Measurements from ENCODE around the gene CDH23. TPM values are rescaled to one million over a fixed set of nuclear protein-coding genes. Genes with fewer than 3 reads are reported as not detected.

CDH23 gene
- total and polyA plus RNA-seq, 9 of the 15 experiments (the other 6 are each of a cell fraction or from before 2014, with no cell fraction given) = 0.18 to 1.2 (median 0.47) TPM

GRCh38 chr10:71659737-71660136 lies 263.0 kb downstream of the CDH23 start:
- DNase-seq (ENCODE audit: extremely low read depth in 1 of 4, low spot score in 3 of 4) (peak in 1 of 4 experiments; percentile 36), FAIRE-seq (no peak), ATAC-seq (peak; percentile 32; the same call in 2 of the 3 replicates)
- Histone ChIP-seq H3K4me3 (no peak overlapping the region), H3K9me3 (replicated peaks; ENCODE audit: control insufficient read depth, insufficient read depth, low read depth, low read length) (no peaks in the 10 kb centered on the region), H3K9me1 (ENCODE audit: control insufficient read depth, insufficient read depth, low read length) (no peaks in the 10 kb centered on the region), H3K79me2 (ENCODE audit: control insufficient read depth, insufficient read depth, low read length) (no peaks in the 10 kb centered on the region), H4K20me1 (replicated peaks; ENCODE audit: control insufficient read depth, insufficient read depth, low read length) (no peaks in the 10 kb centered on the region), H3K36me3 (ENCODE audit: control insufficient read depth, insufficient read depth, low read length) (no peaks in the 10 kb centered on the region), H3K27ac (ENCODE audit: extremely low read depth, low read depth, low read length) (peak overlapping the region; percentile 26; the same call in 2 of the 3 replicates), H3K4me1 (replicated peaks in 1 of 2; ENCODE audit: control insufficient read depth in 2 of 2, insufficient read depth in 2 of 2, low read length in 2 of 2) (peaks cover 28 to 42% of the 10 kb centered on the region in 2 experiments), H2AFZ (ENCODE audit: low read depth, low read length) (peak overlapping the region; percentile 85), H3K27me3 (ENCODE audit: control insufficient read depth in 2 of 2, insufficient read depth in 2 of 2, low read length in 2 of 2) (no peaks in the 10 kb centered on the region), H3K4me2 (ENCODE audit: insufficient read depth, low read length) (no peak overlapping the region), H3K9ac (ENCODE audit: insufficient read depth in 1 of 2, low read depth in 2 of 2, low read length in 2 of 2) (peak overlapping the region in 1 of 2 experiments; percentile 35; a peak in 1 of 4 replicates)
- ChIA-PET POLR2A (interaction anchor here (0.6 to 1.4 kb wide), 4 partner anchors 14 to 334 kb away, joined by 3 read pairs; partner anchors contain the start of gene VSIR), CTCF (ENCODE audit: low intra/inter-chr PET ratio) (no interaction called here)
- in situ Hi-C loops (cut with MboI) = no loop called here
- no TSS peak for BruUV-seq (replicated peaks)
- WGBS (ENCODE audit: insufficient coverage, low coverage, missing lambda C conversion rate) = 54% methylated on average over 8 of the region's 10 CpGs
- intact Hi-C loops (cut with micrococcal nuclease) = no loop called here
- TF ChIP-seq FOXJ2 (tag; IDR thresholded peaks at IDR 0.05) = no peak
- no peak for TF ChIP-seq NR3C1 (CRISPR knock-in tag; IDR thresholded peaks at IDR 0.05)
- no peak for TF ChIP-seq CHD2 (IDR thresholded peaks at IDR 0.05; ENCODE audit: low read depth, low read length)
- no peak for TF ChIP-seq NFYB (IDR thresholded peaks at IDR 0.05; ENCODE audit: extremely low read depth, insufficient read length)
- 0 out of 2 replicates have a peak, but pooled peaks have one; percentile 7 for TF ChIP-seq ARID1B (IDR thresholded peaks at IDR 0.05)
- TF ChIP-seq, protein P1, sequence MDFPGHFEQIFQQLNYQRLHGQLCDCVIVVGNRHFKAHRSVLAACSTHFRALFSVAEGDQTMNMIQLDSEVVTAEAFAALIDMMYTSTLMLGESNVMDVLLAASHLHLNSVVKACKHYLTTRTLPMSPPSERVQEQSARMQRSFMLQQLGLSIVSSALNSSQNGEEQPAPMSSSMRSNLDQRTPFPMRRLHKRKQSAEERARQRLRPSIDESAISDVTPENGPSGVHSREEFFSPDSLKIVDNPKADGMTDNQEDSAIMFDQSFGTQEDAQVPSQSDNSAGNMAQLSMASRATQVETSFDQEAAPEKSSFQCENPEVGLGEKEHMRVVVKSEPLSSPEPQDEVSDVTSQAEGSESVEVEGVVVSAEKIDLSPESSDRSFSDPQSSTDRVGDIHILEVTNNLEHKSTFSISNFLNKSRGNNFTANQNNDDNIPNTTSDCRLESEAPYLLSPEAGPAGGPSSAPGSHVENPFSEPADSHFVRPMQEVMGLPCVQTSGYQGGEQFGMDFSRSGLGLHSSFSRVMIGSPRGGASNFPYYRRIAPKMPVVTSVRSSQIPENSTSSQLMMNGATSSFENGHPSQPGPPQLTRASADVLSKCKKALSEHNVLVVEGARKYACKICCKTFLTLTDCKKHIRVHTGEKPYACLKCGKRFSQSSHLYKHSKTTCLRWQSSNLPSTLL (IDR thresholded peaks at IDR 0.05) = 0 out of 2 replicates have a peak, but pooled peaks have one; percentile 55
- TF ChIP-seq ZNF316 (IDR thresholded peaks at IDR 0.05) = peak; percentile 99
- TF ChIP-seq TEAD1 (CRISPR knock-in tag; IDR thresholded peaks at IDR 0.05) = no peak
- TF ChIP-seq JUNB (CRISPR knock-in tag; conservative IDR thresholded peaks at IDR 0.05) = no peak
- 0 out of 2 replicates have a peak, but pooled peaks have one; percentile 19 for TF ChIP-seq LARP7 (IDR thresholded peaks at IDR 0.05)
- TF ChIP-seq, protein P2, sequence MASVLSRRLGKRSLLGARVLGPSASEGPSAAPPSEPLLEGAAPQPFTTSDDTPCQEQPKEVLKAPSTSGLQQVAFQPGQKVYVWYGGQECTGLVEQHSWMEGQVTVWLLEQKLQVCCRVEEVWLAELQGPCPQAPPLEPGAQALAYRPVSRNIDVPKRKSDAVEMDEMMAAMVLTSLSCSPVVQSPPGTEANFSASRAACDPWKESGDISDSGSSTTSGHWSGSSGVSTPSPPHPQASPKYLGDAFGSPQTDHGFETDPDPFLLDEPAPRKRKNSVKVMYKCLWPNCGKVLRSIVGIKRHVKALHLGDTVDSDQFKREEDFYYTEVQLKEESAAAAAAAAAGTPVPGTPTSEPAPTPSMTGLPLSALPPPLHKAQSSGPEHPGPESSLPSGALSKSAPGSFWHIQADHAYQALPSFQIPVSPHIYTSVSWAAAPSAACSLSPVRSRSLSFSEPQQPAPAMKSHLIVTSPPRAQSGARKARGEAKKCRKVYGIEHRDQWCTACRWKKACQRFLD (CRISPR knock-in tag; IDR thresholded peaks at IDR 0.05) = no peak
- no peak for TF ChIP-seq RB1 (IDR thresholded peaks at IDR 0.05; ENCODE audit: low read depth)
- peak; percentile 39; the same call in 1 of the 2 replicates for TF ChIP-seq SMARCE1 (IDR thresholded peaks at IDR 0.05)
- TF ChIP-seq, protein P3, sequence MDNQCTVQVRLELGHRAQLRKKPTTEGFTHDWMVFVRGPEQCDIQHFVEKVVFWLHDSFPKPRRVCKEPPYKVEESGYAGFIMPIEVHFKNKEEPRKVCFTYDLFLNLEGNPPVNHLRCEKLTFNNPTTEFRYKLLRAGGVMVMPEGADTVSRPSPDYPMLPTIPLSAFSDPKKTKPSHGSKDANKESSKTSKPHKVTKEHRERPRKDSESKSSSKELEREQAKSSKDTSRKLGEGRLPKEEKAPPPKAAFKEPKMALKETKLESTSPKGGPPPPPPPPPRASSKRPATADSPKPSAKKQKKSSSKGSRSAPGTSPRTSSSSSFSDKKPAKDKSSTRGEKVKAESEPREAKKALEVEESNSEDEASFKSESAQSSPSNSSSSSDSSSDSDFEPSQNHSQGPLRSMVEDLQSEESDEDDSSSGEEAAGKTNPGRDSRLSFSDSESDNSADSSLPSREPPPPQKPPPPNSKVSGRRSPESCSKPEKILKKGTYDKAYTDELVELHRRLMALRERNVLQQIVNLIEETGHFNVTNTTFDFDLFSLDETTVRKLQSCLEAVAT (IDR thresholded peaks at IDR 0.05) = 0 out of 4 replicates have a peak, but pooled peaks of 1 of the 2 experiments have one; percentile 19
- no peak for TF ChIP-seq ZNF75A (CRISPR knock-in tag; IDR thresholded peaks at IDR 0.05)
- peak; percentile 78 for TF ChIP-seq MAFK (IDR thresholded peaks at IDR 0.05; ENCODE audit: low read length)
- no peak for TF ChIP-seq ZNF217 (CRISPR knock-in tag; IDR thresholded peaks at IDR 0.05)
- TF ChIP-seq MAFF (IDR thresholded peaks at IDR 0.05; ENCODE audit: low read length) = peak; percentile 91
- TF ChIP-seq MAFG (tag; conservative IDR thresholded peaks at IDR 0.05) = peak; percentile 92
- no peak for TF ChIP-seq TFAM (CRISPR knock-in tag; conservative IDR thresholded peaks at IDR 0.05)
- TF ChIP-seq SIN3A (IDR thresholded peaks at IDR 0.05; ENCODE audit: borderline replicate concordance in 2 of 2, control insufficient read depth in 1 of 2, low read depth in 2 of 2, low read length in 2 of 2) = no peak
